Adrenal gland (tissue), 12 donors: ENCODE data around the gene CALR3. TPM values are rescaled to one million over a fixed set of nuclear protein-coding genes. Genes with fewer than 3 reads are reported as not detected.
A peak's percentile ranks its signal among the peaks of the same experiment; 100 is the strongest.
"Not testable (repeated sequence)": the region's sequence is repeated elsewhere in the genome, so short reads cannot be mapped to it uniquely, and the experiment has no call there.

Experiments used
- DNase-seq, 7 donors: peaks; one replicate each; pipeline ENCODE4 v3.0.0-alpha.2; 2019 to 2020
- H3K27ac ChIP-seq, 5 donors: fragments of 200-600 bp; sonication (generic) in 4 of 5; 1 replicate in 3 of 5; 2 replicates in 2 of 5; pipeline versions ENCODE4 v1.5.1 to v1.8.0; 2016 to 2020; ENCODE audit warnings: mild to moderate bottlenecking in 1 of 5
- H3K27me3 ChIP-seq: fragments of 200-600 bp; 2 replicates; pipeline ENCODE4 v1.8.0; 2021
- H3K36me3 ChIP-seq, 2 donors: fragments of 200-600 bp; replicated peaks in 1 of 2; 1 replicate in 1 of 2; 2 replicates in 1 of 2; pipeline versions ENCODE4 v1.5.1 to v1.8.0; 2018 to 2022
- H3K4me1 ChIP-seq, 2 donors: fragments of 200-600 bp; replicated peaks in 1 of 2; 1 replicate in 1 of 2; 2 replicates in 1 of 2; pipeline versions ENCODE4 v1.5.1 to v1.8.0; 2018 to 2021
- H3K4me3 ChIP-seq, 4 donors: fragments of 200-600 bp; sonication (generic) in 3 of 4; one replicate each; pipeline ENCODE4 v1.5.1; 2016 to 2018
- H3K9me3 ChIP-seq, 3 donors: fragments of 200-600 bp; sonication (generic) in 1 of 3; replicated peaks in 1 of 3; 1 replicate in 2 of 3; 2 replicates in 1 of 3; pipeline versions ENCODE4 v1.5.1 to v1.8.0; 2016 to 2021
- CTCF ChIP-seq, 6 experiments: fragments of 450-650 bp in 4 of 6; fragments of 200-600 bp in 2 of 6; sonication (generic) in 1 of 6; IDR thresholded peaks; 1 replicate in 5 of 6; 2 replicates in 1 of 6; pipeline versions ENCODE4 v1.5.1 to v1.8.0; 2016 to 2021; ENCODE audit warnings: antibody characterized with exemption in 6 of 6, mild to moderate bottlenecking in 2 of 6, moderate library complexity in 1 of 6
- POLR2A ChIP-seq, 2 donors: fragments of 450-650 bp; IDR thresholded peaks; one replicate each; pipeline ENCODE4 v1.6.1; 2017; ENCODE audit warnings: antibody characterized with exemption in 2 of 2, mild to moderate bottlenecking in 2 of 2, moderate library complexity in 1 of 2
- WGBS, 4 donors: extraction: QIAGEN DNeasy Blood & Tissue Kit in 2 of 4; methylation state at CpG; one replicate each; pipeline versions ENCODE4 v1.1.5 to v1.1.7; 2013 to 2017; 5-methylcytosine and 5-hydroxymethylcytosine counted together
- intact Hi-C, 2 donors: fragments of 100-400 bp; cut with DNase I; formaldehyde crosslinking; loops; one replicate each; pipeline versions ENCODE4 v1.14.1 to v1.15.0; 2022 to 2023
- polyA plus RNA-seq, 3 donors: library from polyadenylated mRNA; stranded (reverse); fragments of 200-250 nt in 2 of 3; fragments of 350-450 nt in 1 of 3; fragmentation: Illumina TruSeq in 1 of 3; extraction: RNeasy Lipid Tissue Mini Kit (QIAGEN cat#74804) in 1 of 3; gene quantifications; one replicate each; pipeline ENCODE4 v1.2.3, GENCODE V29; 2013 to 2014
- total RNA-seq, 9 donors: library from RNA; depleted of rRNA in 4 of 9; stranded (reverse); fragments of >200 nt in 4 of 9; fragments of 120-200 nt in 1 of 9; fragmentation: NEBNext Ultra II Directional in 1 of 9; extraction: Animal tissue kit (Norgen Biotek cat#: 25700) in 1 of 9; gene quantifications; one replicate each; pipeline versions ENCODE4 v1.1.0 to v1.2.4, GENCODE V29; 2013 to 2023
- donor health status: healthy with polysubstance abuse.
- donor health status: Bipolar disorder and iron deficiency.
- donor health status: DM: yes; HTN: yes; CAD: no.
- donor health status: DM: no; HTN: no; CAD: no.
- donor health status: DM: no; HTN: no; CAD: no.
- donor health status: DM: yes; HTN: yes; CAD: no.

The CALR3 gene
- total and polyA plus RNA-seq, 12 donors: 0.07 to 0.41 (median 0.14) TPM; not detected in 8

DNA sequence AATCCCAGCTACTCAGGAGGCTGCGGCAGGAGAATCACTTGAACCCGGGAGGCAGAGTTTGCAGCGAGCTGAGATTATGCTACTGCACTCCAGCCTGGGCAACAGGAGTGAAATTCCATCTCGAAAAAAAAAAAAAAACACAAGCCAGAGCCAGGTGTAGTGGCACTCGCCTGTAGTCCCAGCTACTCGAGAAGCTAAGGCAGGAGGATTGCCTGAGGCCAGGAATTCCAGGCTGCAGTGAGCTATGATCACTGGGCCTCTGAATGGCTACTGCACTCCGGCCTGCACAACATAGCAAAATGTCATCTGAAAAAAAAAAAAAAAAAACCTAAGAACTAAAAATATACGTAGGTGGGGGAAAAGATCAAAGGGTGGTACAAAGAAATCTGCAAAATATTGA, 43.6 kb downstream of the CALR3 start:
- WGBS, 4 donors: 80 to 88% (median 85%) methylated on average over 8 of the region's 8 CpGs
- Histone ChIP-seq H3K27ac (no peak overlapping the region), H3K4me1 (peaks cover 25 to 40% of the 10 kb centered on the region in 2 donors), H3K36me3 (no peaks in the 10 kb centered on the region), H3K9me3 (no peaks in the 10 kb centered on the region), H3K4me3 (no peak overlapping the region), H3K27me3 (no peaks in the 10 kb centered on the region)
- intact Hi-C loops: no loop called here
- no peak for DNase-seq
- no peak for TF ChIP-seq CTCF (IDR thresholded peaks at IDR 0.05)
- no peak for TF ChIP-seq POLR2A (IDR thresholded peaks at IDR 0.05)

- DNase-seq: no peak
- Histone ChIP-seq H3K27me3 (no peaks in the 10 kb centered on the region), H3K9me3 (no peaks in the 10 kb centered on the region), H3K4me1 (peaks cover 23 to 49% of the 10 kb centered on the region in 2 donors), H3K4me3 (no peak overlapping the region), H3K27ac (no peak overlapping the region), H3K36me3 (no peaks in the 10 kb centered on the region)
- TF ChIP-seq CTCF (IDR thresholded peaks at IDR 0.05) (no peak), POLR2A (IDR thresholded peaks at IDR 0.05) (no peak)
- intact Hi-C loops: no loop called here
- 70 to 83% (median 80%) methylated on average over 6 of the region's 6 CpGs for whole genome bisulfite sequencing, 4 donors
These were observed 46.5 kb downstream of the CALR3 start for GRCh38 chr19:16449330-16449961.

- DNase-seq, H3K27me3 ChIP-seq, H3K4me3 ChIP-seq, H3K36me3 ChIP-seq, H3K9me3 ChIP-seq, intact Hi-C loops, H3K27ac ChIP-seq: not testable (repeated sequence)
- H3K4me1 ChIP-seq: peaks cover 17 to 49% of the 10 kb centered on the region in 2 donors
- WGBS, 4 donors: 93 to 98% (median 95%) methylated on average over 3 of the region's 3 CpGs
These were observed 47.1 kb downstream of the CALR3 start for GRCh38 chr19:16448872-16449271.

GRCh38 chr19:16446724-16447368, 49.1 kb downstream of the CALR3 start:
- 12 to 34% (median 28%) methylated on average over 6 to 9 of the region's 9 CpGs for WGBS, 4 donors
- Histone ChIP-seq H3K4me1 (peaks cover 14 to 59% of the 10 kb centered on the region in 2 donors), H3K4me3 (no peak overlapping the region), H3K9me3 (no peaks in the 10 kb centered on the region), H3K27ac (peak overlapping the region in 4 of 5 donors; percentile 26 to 75 (median 56)), H3K27me3 (no peaks in the 10 kb centered on the region), H3K36me3 (no peaks in the 10 kb centered on the region)
- intact Hi-C loops: no loop called here
- DNase-seq: peak; percentile 54 to 89 (median 85)
- TF ChIP-seq POLR2A (IDR thresholded peaks at IDR 0.05): peak in 1 of 2 donors; percentile 70
- TF ChIP-seq CTCF (IDR thresholded peaks at IDR 0.05): no peak
